Upper lobe of right lung (tissue), 1 donor: Measurements from ENCODE around the gene PCNX2. TPM values are rescaled to one million over a fixed set of nuclear protein-coding genes. Genes with fewer than 3 reads are reported as not detected.

Experiments used
- ATAC-seq: fragments of 200-7000 bp; cut with Tn5 transposase; one replicate; pipeline ENCODE4 v1.9.1; 2020; ENCODE audit warnings: mild to moderate bottlenecking, moderate library complexity
- DNase-seq: peaks from one replicate; pipeline ENCODE4 v3.0.0-alpha.2; 2020
- H3K27ac ChIP-seq: fragments of 200-600 bp; one replicate; pipeline ENCODE4 v1.8.0; 2022
- H3K27me3 ChIP-seq: fragments of 200-600 bp; one replicate; pipeline ENCODE4 v1.8.0; 2022; ENCODE audit warnings: mild to moderate bottlenecking
- H3K36me3 ChIP-seq: fragments of 200-600 bp; one replicate; pipeline ENCODE4 v1.8.0; 2022
- H3K4me1 ChIP-seq: fragments of 200-600 bp; one replicate; pipeline ENCODE4 v1.8.0; 2022
- H3K4me3 ChIP-seq: fragments of 200-600 bp; one replicate; pipeline ENCODE4 v1.8.0; 2022; ENCODE audit warnings: mild to moderate bottlenecking
- H3K9me3 ChIP-seq: fragments of 200-600 bp; one replicate; pipeline ENCODE4 v1.8.0; 2022
- intact Hi-C: fragments of 100-400 bp; cut with DNase I; formaldehyde crosslinking; loops from one replicate; pipeline ENCODE4 v1.11.0; 2022
- total RNA-seq: library from RNA; stranded (reverse); fragmentation: NEBNext Ultra II Directional; extraction: Animal tissue kit (Norgen Biotek cat#: 25700); gene quantifications from one replicate; pipeline ENCODE4 v1.2.1, GENCODE V29; 2021
- TF ChIP-seq, protein P1 (sequence below): fragments of 200-600 bp; IDR thresholded peaks from one replicate; pipeline ENCODE4 v1.8.0; 2022; ENCODE audit warnings: antibody characterized with exemption
- donor health status: DM: no; HTN: yes; CAD: no; lungs with severe emphysema.

Gene PCNX2
- total RNA-seq, 1 donor from 2014 or later, result 6.8 TPM

DNA sequence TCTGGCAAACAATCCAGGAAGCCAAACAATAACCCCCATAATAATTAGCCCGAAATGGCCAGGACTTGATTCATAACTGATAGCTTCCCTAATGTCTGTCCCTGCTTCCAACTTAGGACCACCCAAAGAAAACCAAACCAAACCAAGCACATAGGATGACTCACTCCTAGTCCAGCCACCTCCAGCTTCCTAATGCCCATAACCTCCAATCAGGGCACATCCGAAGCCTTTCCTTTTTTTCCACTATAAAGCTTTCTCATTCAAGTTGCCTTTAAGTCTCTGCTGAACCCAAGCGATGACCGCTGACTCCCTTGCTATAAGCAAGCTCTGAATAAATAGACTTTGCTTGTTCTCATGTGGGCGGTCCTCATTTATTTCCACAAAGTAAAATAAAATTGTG lies 40.4 kb downstream of the PCNX2 start:
- ATAC-seq, result no peak
- H3K27me3 ChIP-seq, result no peaks in the 10 kb centered on the region
- no peaks in the 10 kb centered on the region for H3K4me1 ChIP-seq
- no peak overlapping the region for H3K27ac ChIP-seq
- H3K9me3 ChIP-seq, result no peaks in the 10 kb centered on the region
- H3K36me3 ChIP-seq, result peaks cover 15% of the 10 kb centered on the region
- DNase-seq, result no peak
- H3K4me3 ChIP-seq, result no peak overlapping the region
- intact Hi-C loops, result no loop called here
- TF ChIP-seq, protein P1, sequence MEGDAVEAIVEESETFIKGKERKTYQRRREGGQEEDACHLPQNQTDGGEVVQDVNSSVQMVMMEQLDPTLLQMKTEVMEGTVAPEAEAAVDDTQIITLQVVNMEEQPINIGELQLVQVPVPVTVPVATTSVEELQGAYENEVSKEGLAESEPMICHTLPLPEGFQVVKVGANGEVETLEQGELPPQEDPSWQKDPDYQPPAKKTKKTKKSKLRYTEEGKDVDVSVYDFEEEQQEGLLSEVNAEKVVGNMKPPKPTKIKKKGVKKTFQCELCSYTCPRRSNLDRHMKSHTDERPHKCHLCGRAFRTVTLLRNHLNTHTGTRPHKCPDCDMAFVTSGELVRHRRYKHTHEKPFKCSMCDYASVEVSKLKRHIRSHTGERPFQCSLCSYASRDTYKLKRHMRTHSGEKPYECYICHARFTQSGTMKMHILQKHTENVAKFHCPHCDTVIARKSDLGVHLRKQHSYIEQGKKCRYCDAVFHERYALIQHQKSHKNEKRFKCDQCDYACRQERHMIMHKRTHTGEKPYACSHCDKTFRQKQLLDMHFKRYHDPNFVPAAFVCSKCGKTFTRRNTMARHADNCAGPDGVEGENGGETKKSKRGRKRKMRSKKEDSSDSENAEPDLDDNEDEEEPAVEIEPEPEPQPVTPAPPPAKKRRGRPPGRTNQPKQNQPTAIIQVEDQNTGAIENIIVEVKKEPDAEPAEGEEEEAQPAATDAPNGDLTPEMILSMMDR, result no peak

DNA sequence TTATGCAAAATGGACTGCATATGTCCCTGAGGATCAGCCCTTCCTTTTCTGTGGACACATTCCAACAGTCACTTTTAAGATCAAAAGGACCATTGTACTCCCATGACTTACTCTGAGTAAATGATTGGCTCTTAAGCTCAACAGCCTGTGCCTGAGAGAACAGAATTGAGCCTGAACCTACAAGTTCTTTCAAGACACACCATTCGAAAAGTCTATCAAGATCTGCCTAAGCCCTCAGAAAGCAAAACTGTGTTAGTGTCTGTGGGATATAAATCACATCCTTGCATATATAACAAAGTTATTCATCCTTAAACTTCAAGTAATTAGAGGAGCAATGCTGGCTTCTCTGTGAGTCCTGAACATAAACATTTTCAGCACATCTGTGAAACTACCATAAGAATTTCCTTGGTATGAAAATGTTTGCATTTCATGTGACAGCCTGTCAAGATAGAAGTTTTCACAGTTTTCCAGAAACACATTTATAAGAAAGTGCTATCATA lies 41.6 kb downstream of the PCNX2 start:
- Histone ChIP-seq H3K4me1 (no peaks in the 10 kb centered on the region), H3K9me3 (no peaks in the 10 kb centered on the region), H3K36me3 (peaks cover 14% of the 10 kb centered on the region), H3K27ac (no peak overlapping the region), H3K27me3 (no peaks in the 10 kb centered on the region), H3K4me3 (no peak overlapping the region)
- intact Hi-C loops, result no loop called here
- TF ChIP-seq, protein P1, result no peak
- DNase-seq (no peak), ATAC-seq (no peak)

DNA sequence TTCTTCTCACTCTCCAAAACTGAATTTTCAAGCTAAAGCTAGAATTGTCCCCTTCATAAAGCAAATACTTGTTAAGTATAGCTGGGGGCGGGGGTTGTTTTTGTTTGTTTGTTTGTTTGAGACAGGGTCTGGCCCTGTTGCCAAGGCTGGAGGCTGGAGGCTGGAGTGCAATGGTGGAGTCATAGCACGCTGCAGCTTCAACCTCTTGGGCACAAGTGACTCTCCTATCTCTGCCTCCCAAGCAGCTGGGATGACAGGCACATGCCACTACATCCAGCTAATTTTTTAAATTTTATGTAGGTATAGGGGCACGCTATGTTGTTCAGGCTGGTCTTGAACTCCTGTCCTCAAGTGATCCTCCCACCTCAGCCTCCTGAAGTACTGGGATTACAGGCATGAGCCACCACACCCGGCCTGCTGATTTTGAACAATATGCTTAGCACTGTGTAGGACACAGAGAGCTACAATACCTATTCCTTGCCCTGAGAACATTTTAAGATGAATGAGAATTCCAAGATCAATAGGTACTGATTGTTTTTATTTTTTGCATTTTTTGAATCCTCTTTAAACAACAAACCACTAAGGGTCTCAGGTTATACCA lies 42.2 kb downstream of the PCNX2 start:
- Histone ChIP-seq H3K9me3 (no peaks in the 10 kb centered on the region), H3K4me3 (no peak overlapping the region), H3K27me3 (no peaks in the 10 kb centered on the region), H3K36me3 (peaks cover 9% of the 10 kb centered on the region), H3K4me1 (no peaks in the 10 kb centered on the region), H3K27ac (no peak overlapping the region)
- TF ChIP-seq, protein P1, result no peak
- DNase-seq (no peak), ATAC-seq (no peak)
- intact Hi-C loops, result no loop called here

DNA sequence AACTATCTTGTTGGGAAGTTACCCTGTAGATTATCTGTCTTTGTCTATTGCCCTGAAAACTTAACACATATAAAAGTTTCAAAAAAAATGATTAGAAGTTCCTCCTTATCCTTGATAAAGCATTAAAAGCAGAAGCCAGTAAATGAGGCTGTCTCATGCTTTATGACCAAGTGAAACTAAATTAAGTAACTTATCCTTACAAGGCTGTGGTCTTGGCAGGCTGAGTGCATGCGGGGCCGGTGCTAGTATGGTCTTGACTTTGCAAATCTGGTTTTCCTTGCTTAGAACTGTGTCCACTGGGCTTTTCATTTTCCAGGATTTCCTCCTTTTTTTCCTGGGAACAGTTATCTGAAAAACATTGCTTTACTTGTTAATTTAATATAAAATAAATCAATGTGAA lies 43.1 kb downstream of the PCNX2 start:
- Histone ChIP-seq H3K4me3 (no peak overlapping the region), H3K36me3 (peaks cover under 1% of the 10 kb centered on the region), H3K27me3 (no peaks in the 10 kb centered on the region), H3K4me1 (no peaks in the 10 kb centered on the region), H3K27ac (no peak overlapping the region), H3K9me3 (no peaks in the 10 kb centered on the region)
- ATAC-seq, result peak; percentile 75
- DNase-seq, result no peak
- intact Hi-C loops, result no loop called here
- TF ChIP-seq, protein P1, result no peak

DNA sequence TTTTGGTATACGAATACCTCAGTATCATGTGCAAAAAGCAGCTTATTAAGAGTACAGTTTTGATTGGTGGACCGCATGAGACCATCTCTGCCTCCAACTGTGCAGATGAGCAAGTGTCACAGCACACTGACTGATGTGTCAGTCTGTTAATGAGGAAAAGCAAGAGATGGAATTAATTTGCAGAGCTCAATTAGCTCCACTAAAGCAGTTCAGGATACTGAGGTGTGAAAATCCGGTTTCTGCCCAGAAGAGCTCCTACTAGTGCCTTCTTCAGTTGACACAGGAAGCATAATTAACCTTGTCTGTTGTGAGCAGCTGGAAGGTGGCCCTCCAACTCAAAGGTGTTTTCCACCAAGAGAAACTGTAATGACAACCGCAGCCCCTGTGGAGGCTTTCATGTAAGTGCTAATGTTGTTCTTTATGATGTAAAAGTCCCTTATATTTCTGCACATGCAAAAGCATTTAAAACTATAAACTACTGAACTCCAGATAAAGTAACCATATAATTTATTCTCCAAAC lies 44.3 kb downstream of the PCNX2 start:
- no peaks in the 10 kb centered on the region for H3K4me1 ChIP-seq
- H3K9me3 ChIP-seq, result no peaks in the 10 kb centered on the region
- ATAC-seq (no peak), DNase-seq (no peak)
- H3K36me3 ChIP-seq, result no peaks in the 10 kb centered on the region
- intact Hi-C loops, result no loop called here
- no peak overlapping the region for H3K27ac ChIP-seq
- H3K4me3 ChIP-seq, result no peak overlapping the region
- TF ChIP-seq, protein P1, result no peak
- no peaks in the 10 kb centered on the region for H3K27me3 ChIP-seq
